IMR-90 (cell line): ENCODE measurements around the gene RNF217. TPM values are rescaled to one million over a fixed set of nuclear protein-coding genes. Genes with fewer than 3 reads are reported as not detected.

Experiments
- ATAC-seq: fragments of 200-7000 bp; cut with Tn5 transposase; 2 replicates; pipeline ENCODE4 v1.9.1; 2020; ENCODE audit warnings: low read depth, mild to moderate bottlenecking, moderate library complexity
- BruUV-seq: library from RNA; stranded (reverse); fragments of 400-500 nt; replicated peaks from 2 replicates; lab custom pipeline; 2021; lab: Mats Ljungman, UMichigan
- CTCF ChIA-PET: fragments of 300-600 bp; formaldehyde crosslinking; extraction: SDS; loops from one replicate; lab custom pipeline; 2021; ENCODE audit warnings: antibody characterized with exemption; lab: Yijun Ruan, JAX
- POLR2A ChIA-PET: fragments of 300-600 bp; sonication (Branson Sonifier 250); formaldehyde crosslinking; loops from one replicate; lab custom pipeline; 2022; ENCODE audit warnings: antibody characterized with exemption; ENCODE audit not compliant: unreplicated experiment; lab: Charles Lee
- DNase-seq: peaks from one replicate; pipeline ENCODE4 v3.0.0; 2013
- H2AFZ ChIP-seq: replicated peaks from 2 replicates; pipeline ENCODE3; 2013; ENCODE audit warnings: low read length, mild to moderate bottlenecking; ENCODE audit not compliant: poor library complexity
- H2AK5ac ChIP-seq: 2 replicates; pipeline ENCODE4 v1.6.1; 2013; ENCODE audit warnings: low read depth, low read length, inconsistent platforms
- H2AK9ac ChIP-seq: replicated peaks from 2 replicates; pipeline ENCODE3; 2013; ENCODE audit warnings: mild to moderate bottlenecking, low read depth, low read length, moderate library complexity; ENCODE audit not compliant: poor library complexity
- H2BK120ac ChIP-seq: 2 replicates; pipeline ENCODE4 v1.6.1; 2013; ENCODE audit warnings: low read depth, low read length, inconsistent platforms
- H2BK15ac ChIP-seq: 3 replicates; pipeline ENCODE4 v1.6.1; 2013; ENCODE audit warnings: low read depth, low read length, inconsistent platforms
- H2BK20ac ChIP-seq: 2 replicates; pipeline ENCODE4 v1.6.1; 2013; ENCODE audit warnings: low read depth, mild to moderate bottlenecking, inconsistent platforms, low read length, moderate library complexity
- H2BK5ac ChIP-seq: 2 replicates; pipeline ENCODE4 v1.6.1; 2013; ENCODE audit warnings: mild to moderate bottlenecking, low read depth, low read length, inconsistent platforms; ENCODE audit not compliant: poor library complexity, severe bottlenecking
- H3K14ac ChIP-seq: replicated peaks from 2 replicates; pipeline ENCODE4 v1.6.1; 2013; ENCODE audit warnings: low read depth, low read length, inconsistent platforms
- H3K18ac ChIP-seq: 2 replicates; pipeline ENCODE4 v1.6.1; 2013; ENCODE audit warnings: low read depth, low read length, control low read depth
- H3K23ac ChIP-seq: 2 replicates; pipeline ENCODE4 v1.6.1; 2013; ENCODE audit warnings: low read depth, low read length, inconsistent platforms
- H3K27ac ChIP-seq: 2 replicates; pipeline ENCODE4 v1.5.1; 2013; ENCODE audit warnings: mild to moderate bottlenecking, control low read depth, low read length; ENCODE audit not compliant: insufficient read depth
- H3K27me3 ChIP-seq: 2 replicates; pipeline ENCODE4 v1.6.1; 2013; ENCODE audit warnings: low read length; ENCODE audit not compliant: control insufficient read depth, insufficient read depth
- H3K36me3 ChIP-seq: 2 replicates; pipeline ENCODE4 v1.6.1; 2013; ENCODE audit warnings: low read length, mixed read lengths; ENCODE audit not compliant: control insufficient read depth, insufficient read depth
- H3K4ac ChIP-seq: 2 replicates; pipeline ENCODE4 v1.6.1; 2013; ENCODE audit warnings: low read depth, low read length, inconsistent platforms
- H3K4me1 ChIP-seq: 2 replicates; pipeline ENCODE4 v1.6.1; 2013; ENCODE audit warnings: low read length, mixed read lengths; ENCODE audit not compliant: control insufficient read depth, insufficient read depth
- H3K4me2 ChIP-seq: 2 replicates; pipeline ENCODE4 v1.6.1; 2013; ENCODE audit warnings: low read depth, mild to moderate bottlenecking, control low read depth, low read length, moderate library complexity
- H3K4me3 ChIP-seq: 2 replicates; pipeline ENCODE4 v1.5.1; 2013; ENCODE audit warnings: low read depth, mild to moderate bottlenecking, control low read depth, low read length, moderate library complexity; ENCODE audit not compliant: insufficient read depth
- H3K56ac ChIP-seq: 2 replicates; pipeline ENCODE4 v1.6.1; 2013; ENCODE audit warnings: low read length, inconsistent platforms; ENCODE audit not compliant: insufficient read depth; ENCODE audit errors: extremely low read depth
- H3K79me1 ChIP-seq, 2 experiments: 2 replicates each; pipeline ENCODE4 v1.6.1; 2013; ENCODE audit warnings: low read length in 2 of 2, inconsistent platforms in 1 of 2, low read depth in 1 of 2
- H3K9ac ChIP-seq: 2 replicates; pipeline ENCODE4 v1.6.1; 2013; ENCODE audit warnings: low read depth, low read length, control low read depth
- H3K9me1 ChIP-seq: 2 replicates; pipeline ENCODE4 v1.6.1; 2013; ENCODE audit warnings: low read length, inconsistent platforms; ENCODE audit not compliant: insufficient read depth
- H3K9me3 ChIP-seq: 2 replicates; pipeline ENCODE4 v1.6.1; 2013; ENCODE audit warnings: low read length; ENCODE audit not compliant: control insufficient read depth, insufficient read depth
- H4K20me1 ChIP-seq: 2 replicates; pipeline ENCODE4 v1.6.1; 2013; ENCODE audit warnings: low read length, inconsistent platforms; ENCODE audit not compliant: insufficient read depth
- H4K5ac ChIP-seq: 2 replicates; pipeline ENCODE4 v1.6.1; 2013; ENCODE audit warnings: mild to moderate bottlenecking, low read depth, low read length, control low read depth
- H4K8ac ChIP-seq, 2 experiments: 2 replicates each; pipeline ENCODE4 v1.6.1; 2013; ENCODE audit warnings: low read depth in 2 of 2, low read length in 2 of 2, control low read depth in 1 of 2, inconsistent platforms in 1 of 2
- H4K91ac ChIP-seq: 2 replicates; pipeline ENCODE4 v1.6.1; 2013; ENCODE audit warnings: low read depth, low read length, inconsistent platforms; ENCODE audit not compliant: insufficient read depth
- FOS ChIP-seq: fragments of 150-350 bp; IDR thresholded peaks from 2 replicates; pipeline ENCODE4 v1.6.1; 2016; ENCODE audit warnings: low read depth, low read length
- MXI1 ChIP-seq: IDR thresholded peaks from 2 replicates; pipeline ENCODE4 v1.6.1; 2012; ENCODE audit warnings: low read depth, mild to moderate bottlenecking, low read length, moderate library complexity, borderline replicate concordance
- NFE2L2 ChIP-seq: fragments of 150-350 bp; IDR thresholded peaks from 2 replicates; pipeline ENCODE4 v1.6.1; 2016; ENCODE audit warnings: low read depth, mild to moderate bottlenecking, low read length
- POLR2A ChIP-seq: IDR thresholded peaks from 2 replicates; pipeline ENCODE4 v1.6.1; 2012; ENCODE audit warnings: mild to moderate bottlenecking, low read depth, low read length
- RCOR1 ChIP-seq: IDR thresholded peaks from 2 replicates; pipeline ENCODE4 v1.6.1; 2012; ENCODE audit warnings: mild to moderate bottlenecking, low read length, improper control_type of control experiment; ENCODE audit not compliant: insufficient replicate concordance
- WGBS, 2 experiments: methylation state at CpG; one replicate each; pipeline versions ENCODE4 v1.1.5 to v1.1.7; 2013; ENCODE audit warnings: missing lambda C conversion rate in 2 of 2; ENCODE audit not compliant: insufficient read length in 1 of 2; ENCODE audit errors: extremely low coverage in 2 of 2; 5-methylcytosine and 5-hydroxymethylcytosine counted together
- dilution Hi-C: fragments of 300-500 bp; cut with HindIII; formaldehyde crosslinking; loops from one replicate; pipeline ENCODE4 v1.14.3; 2018; ENCODE audit warnings: low sequenced_read_pairs; ENCODE audit not compliant: unreplicated experiment
- in situ Hi-C: fragments of 300-500 bp; cut with MboI; formaldehyde crosslinking; loops from 3 replicates; pipeline ENCODE4 v1.14.3; 2019; ENCODE audit warnings: low sequenced_read_pairs, inconsistent platforms, mixed read lengths
- intact Hi-C: fragments of 100-400 bp; cut with micrococcal nuclease; formaldehyde crosslinking; loops from 2 replicates; pipeline ENCODE4 v1.10.0; 2022
- polyA plus RNA-seq, 3 experiments: library from polyadenylated mRNA; depleted of rRNA; stranded (reverse); fragments of >200 nt; gene quantifications; 2 replicates each; pipeline ENCODE4 v1.2.3, GENCODE V29; 2012; ENCODE audit warnings: low replicate concordance in 1 of 3
- total RNA-seq: library from RNA; depleted of rRNA; stranded (reverse); fragments of >200 nt; gene quantifications from 2 replicates; pipeline ENCODE4 v1.2.3, GENCODE V29; 2012

Gene RNF217
- total and polyA plus RNA-seq, 2 of the 4 experiments (the other 2 are of a cell fraction), result 11.7 to 20.4 TPM

DNA sequence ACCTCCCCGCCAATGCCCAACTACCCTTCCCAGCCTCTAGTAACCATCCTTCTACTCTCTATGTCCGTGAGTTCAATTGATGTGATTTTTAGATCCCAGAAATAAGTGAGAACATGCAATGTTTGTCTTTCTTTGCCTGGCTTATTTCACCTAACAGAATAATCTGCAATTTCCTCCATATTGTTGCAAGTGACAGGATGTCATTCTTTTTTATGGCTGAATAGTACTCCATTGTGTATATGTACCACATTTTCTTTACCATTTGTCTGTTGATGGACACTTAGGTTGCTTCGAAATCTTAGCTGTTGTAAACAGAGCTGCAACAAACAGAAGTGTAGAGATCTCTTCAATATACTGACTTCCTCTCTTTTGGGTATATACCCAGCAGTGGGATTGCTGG is 65.0 kb downstream of the RNF217 start:
- no peak overlapping the region for H2AFZ ChIP-seq

More for the DNA sequence above, 65.0 kb downstream of the RNF217 start:
- ChIA-PET CTCF (no interaction called here), POLR2A (no interaction called here)
- Histone ChIP-seq H4K8ac (no peak overlapping the region), H3K4ac (no peak overlapping the region), H3K4me2 (no peak overlapping the region), H4K91ac (no peak overlapping the region), H3K27ac (no peak overlapping the region), H2BK20ac (no peak overlapping the region), H3K56ac (no peak overlapping the region), H3K9ac (no peak overlapping the region), H2AK9ac (no peak overlapping the region), H2BK15ac (no peak overlapping the region), H3K79me1 (peaks cover 24 to 57% of the 10 kb centered on the region in 2 experiments), H2BK120ac (no peak overlapping the region), H3K23ac (no peak overlapping the region), H3K4me3 (no peak overlapping the region), H3K4me1 (peaks cover 5% of the 10 kb centered on the region), H3K36me3 (0 out of 2 replicates have a peak, but pooled peaks cover 3% of the 10 kb centered on the region), H3K9me1 (no peaks in the 10 kb centered on the region), H2BK5ac (no peak overlapping the region), H3K9me3 (no peaks in the 10 kb centered on the region), H3K27me3 (no peaks in the 10 kb centered on the region), H4K5ac (no peak overlapping the region), H3K14ac (no peak overlapping the region), H2AK5ac (no peak overlapping the region), H3K18ac (no peak overlapping the region), H4K20me1 (peaks cover 14% of the 10 kb centered on the region; the same call in 1 of the 2 replicates)
- dilution Hi-C loops, result no loop called here
- intact Hi-C loops, result no loop called here
- no TSS peak for BruUV-seq
- DNase-seq (no peak), ATAC-seq (no peak)
- TF ChIP-seq NFE2L2 (no peak), FOS (no peak), MXI1 (no peak), RCOR1 (no peak), POLR2A (no peak)
- in situ Hi-C loops, result no loop called here
- no CpG with 5 or more reads among the region's 3 CpGs for WGBS, 2 experiments
